Panc1 (cell line): ENCODE data around the gene EVL. TPM values are rescaled to one million over a fixed set of nuclear protein-coding genes. Genes with fewer than 3 reads are reported as not detected.
A peak's percentile ranks its signal among the peaks of the same experiment; 100 is the strongest.

Experiments used
- ATAC-seq: fragments of 200-7000 bp; cut with Tn5 transposase; 2 replicates; pipeline ENCODE4 v1.9.1; 2020; ENCODE audit warnings: mild to moderate bottlenecking, moderate library complexity
- BruUV-seq: library from RNA; stranded (reverse); fragments of 400-500 nt; replicated peaks from 2 replicates; lab custom pipeline; 2021; lab: Mats Ljungman, UMichigan
- CTCF ChIA-PET: fragments of 300-600 bp; sonication (Branson Sonifier 250); formaldehyde crosslinking; loops from one replicate; lab custom pipeline; 2022; ENCODE audit warnings: antibody characterized with exemption; lab: Charles Lee
- POLR2A ChIA-PET: fragments of 300-600 bp; sonication (Branson Sonifier 250); formaldehyde crosslinking; loops from one replicate; lab custom pipeline; 2022; ENCODE audit warnings: antibody characterized with exemption; lab: Charles Lee
- DNase-seq: peaks from one replicate; pipeline ENCODE4 v3.0.0-alpha.2; 2010; ENCODE audit warnings: low read depth, low spot score
- H3K27ac ChIP-seq: 2 replicates; pipeline ENCODE4 v1.5.1; 2011; ENCODE audit warnings: mild to moderate bottlenecking, low read length, inconsistent platforms
- H3K27me3 ChIP-seq: fragments of 200-500 bp; sonication (Bioruptor generic); 2 replicates; pipeline ENCODE4 v1.6.0; 2014; ENCODE audit warnings: low read length, inconsistent platforms; ENCODE audit not compliant: control insufficient read depth, insufficient read depth
- H3K36me3 ChIP-seq: fragments of 200-500 bp; sonication (Bioruptor generic); 2 replicates; pipeline ENCODE4 v1.5.1; 2014; ENCODE audit warnings: inconsistent platforms, mild to moderate bottlenecking, low read length, moderate library complexity; ENCODE audit not compliant: control insufficient read depth, insufficient read depth
- H3K4me1 ChIP-seq: 2 replicates; pipeline ENCODE4 v1.5.1; 2011; ENCODE audit warnings: inconsistent platforms, mild to moderate bottlenecking, low read length, moderate library complexity; ENCODE audit not compliant: control insufficient read depth, insufficient read depth
- H3K4me3 ChIP-seq, 2 experiments: 2 replicates each; pipeline ENCODE4 v1.5.1; 2011 to 2012; ENCODE audit warnings: low read depth in 2 of 2, low read length in 2 of 2, mild to moderate bottlenecking in 2 of 2, inconsistent platforms in 1 of 2, moderate library complexity in 1 of 2
- H3K9me3 ChIP-seq: fragments of 200-500 bp; sonication (Bioruptor generic); 2 replicates; pipeline ENCODE4 v1.5.1; 2014; ENCODE audit warnings: low read depth, mild to moderate bottlenecking, inconsistent platforms, low read length, moderate library complexity; ENCODE audit not compliant: control insufficient read depth, insufficient read depth
- POLR2AphosphoS5 ChIP-seq: IDR thresholded peaks from 2 replicates; pipeline ENCODE4 v1.6.1; 2012; ENCODE audit warnings: mild to moderate bottlenecking, low read depth, low read length, moderate library complexity
- SIN3A ChIP-seq: IDR thresholded peaks from 2 replicates; pipeline ENCODE4 v1.6.1; 2012; ENCODE audit warnings: low read depth, mild to moderate bottlenecking, low read length, moderate library complexity, borderline replicate concordance; ENCODE audit not compliant: insufficient read depth
- TCF7L2 ChIP-seq: IDR thresholded peaks from 2 replicates; pipeline ENCODE4 v1.6.1; 2011; ENCODE audit warnings: mild to moderate bottlenecking, low read depth, low read length, inconsistent platforms
- in situ Hi-C: cut with HindIII; loops from 2 replicates; pipeline ENCODE4 v1.10.0; 2016; ENCODE audit warnings: low sequenced_read_pairs, low pct_unique_long_range_greater_than_20kb
- intact Hi-C: fragments of 100-400 bp; cut with micrococcal nuclease; formaldehyde crosslinking; loops from one replicate; pipeline ENCODE4 v1.10.0; 2022; ENCODE audit not compliant: unreplicated experiment
- total RNA-seq: library from RNA; stranded (reverse); gene quantifications from one replicate; pipeline ENCODE4 v1.2.1, GENCODE V29; 2021; ENCODE audit not compliant: unreplicated experiment
- TF ChIP-seq, protein P1 (sequence below): fragments of 450-650 bp; IDR thresholded peaks from 2 replicates; pipeline ENCODE4 v1.5.1; 2017; ENCODE audit warnings: mild to moderate bottlenecking
- TF ChIP-seq, protein P2 (sequence below), 2 experiments: IDR thresholded peaks; 2 replicates each; pipeline ENCODE4 v1.6.1; 2011 to 2012; ENCODE audit warnings: low read depth in 2 of 2, control low read depth in 1 of 2, low read length in 1 of 2, mild to moderate bottlenecking in 1 of 2, moderate library complexity in 1 of 2; ENCODE audit not compliant: insufficient read depth in 1 of 2

Gene EVL
- total RNA-seq, 1 experiment from 2014 or later: 38.3 TPM

DNA sequence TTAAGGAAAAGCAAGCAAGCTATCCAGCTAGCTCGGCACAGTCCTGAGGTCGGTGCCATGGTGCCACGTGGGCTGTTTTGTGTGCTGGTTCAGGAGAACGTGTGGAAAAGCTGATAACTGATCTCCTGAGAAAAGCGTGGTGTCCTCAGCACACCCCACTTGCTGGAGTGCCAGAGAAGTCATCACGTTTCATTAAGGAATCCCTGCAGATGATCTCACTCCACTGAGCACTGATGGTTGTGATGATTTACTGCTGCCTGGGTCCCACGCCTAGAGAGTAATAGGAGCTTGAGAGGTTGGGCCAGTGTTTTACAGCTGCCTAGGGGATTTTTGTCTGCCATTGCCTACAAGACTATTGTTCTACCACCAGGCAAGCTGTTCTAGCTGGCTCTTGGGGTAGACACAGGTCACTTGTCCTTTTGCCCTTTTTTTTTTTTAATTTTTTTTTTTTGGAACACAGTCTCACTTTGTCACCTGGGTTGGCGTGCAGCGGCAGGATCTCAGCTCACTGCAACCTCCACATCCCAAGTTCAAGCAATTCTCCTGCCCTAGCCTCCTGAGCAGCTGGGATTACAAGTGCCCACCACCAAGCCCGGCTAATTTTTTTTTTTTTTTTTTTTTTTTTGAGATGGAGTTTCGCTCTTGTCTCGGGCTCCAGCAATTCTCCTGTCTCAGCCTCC lies 42.3 kb upstream of the EVL start:
- no TSS peak for BruUV-seq
- no peak overlapping the region for H3K4me3 ChIP-seq
- DNase-seq (no peak), ATAC-seq (no peak)
- no peak for TF ChIP-seq TCF7L2
- H3K4me1 ChIP-seq: peaks cover 23% of the 10 kb centered on the region
- no peaks in the 10 kb centered on the region for H3K9me3 ChIP-seq
- in situ Hi-C loops (no loop called here), intact Hi-C loops (no loop called here)
- ChIA-PET CTCF (interaction anchor here (0.6 to 0.7 kb wide), 3 partner anchors 223 to 750 kb away, joined by 3 to 7 read pairs (median 3); no protein-coding TSS in a partner anchor), POLR2A (interaction anchor here (0.5 kb wide), 1 partner anchor 269 kb away, joined by 3 read pairs; no protein-coding TSS in a partner anchor)
- no peaks in the 10 kb centered on the region for H3K36me3 ChIP-seq
- H3K27ac ChIP-seq: no peak overlapping the region
- H3K27me3 ChIP-seq: no peaks in the 10 kb centered on the region

DNA sequence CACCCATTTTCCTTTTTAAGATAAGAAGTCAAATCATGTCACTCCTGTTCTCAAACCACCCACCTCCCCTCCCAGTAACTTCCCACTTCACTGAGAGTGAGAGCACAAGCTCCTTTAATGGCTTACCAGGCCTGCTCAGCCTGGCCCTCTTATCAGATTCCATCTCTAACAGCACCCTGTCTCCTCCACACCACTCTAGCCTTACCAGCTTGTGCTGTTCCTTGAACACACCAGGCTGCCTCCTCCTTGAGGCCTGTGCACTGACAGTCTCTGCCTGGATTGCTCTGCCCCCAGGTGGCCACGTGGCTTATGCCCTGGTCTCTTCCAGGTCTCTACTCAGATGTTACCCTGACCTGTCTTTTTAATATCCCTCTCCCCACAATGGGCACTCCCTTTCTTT lies 40.1 kb upstream of the EVL start:
- no peaks in the 10 kb centered on the region for H3K27me3 ChIP-seq
- no peak overlapping the region for H3K27ac ChIP-seq
- in situ Hi-C loops: no loop called here
- ATAC-seq: peak; percentile 94
- intact Hi-C loops: no loop called here
- DNase-seq: no peak
- peaks cover 13% of the 10 kb centered on the region for H3K4me1 ChIP-seq
- no TSS peak for BruUV-seq
- H3K9me3 ChIP-seq: no peaks in the 10 kb centered on the region
- no peak for TF ChIP-seq TCF7L2
- TF ChIP-seq, protein P1, sequence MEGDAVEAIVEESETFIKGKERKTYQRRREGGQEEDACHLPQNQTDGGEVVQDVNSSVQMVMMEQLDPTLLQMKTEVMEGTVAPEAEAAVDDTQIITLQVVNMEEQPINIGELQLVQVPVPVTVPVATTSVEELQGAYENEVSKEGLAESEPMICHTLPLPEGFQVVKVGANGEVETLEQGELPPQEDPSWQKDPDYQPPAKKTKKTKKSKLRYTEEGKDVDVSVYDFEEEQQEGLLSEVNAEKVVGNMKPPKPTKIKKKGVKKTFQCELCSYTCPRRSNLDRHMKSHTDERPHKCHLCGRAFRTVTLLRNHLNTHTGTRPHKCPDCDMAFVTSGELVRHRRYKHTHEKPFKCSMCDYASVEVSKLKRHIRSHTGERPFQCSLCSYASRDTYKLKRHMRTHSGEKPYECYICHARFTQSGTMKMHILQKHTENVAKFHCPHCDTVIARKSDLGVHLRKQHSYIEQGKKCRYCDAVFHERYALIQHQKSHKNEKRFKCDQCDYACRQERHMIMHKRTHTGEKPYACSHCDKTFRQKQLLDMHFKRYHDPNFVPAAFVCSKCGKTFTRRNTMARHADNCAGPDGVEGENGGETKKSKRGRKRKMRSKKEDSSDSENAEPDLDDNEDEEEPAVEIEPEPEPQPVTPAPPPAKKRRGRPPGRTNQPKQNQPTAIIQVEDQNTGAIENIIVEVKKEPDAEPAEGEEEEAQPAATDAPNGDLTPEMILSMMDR: peak; percentile 65
- ChIA-PET CTCF (interaction anchor here (0.5 to 1.3 kb wide), 3 partner anchors 38 to 650 kb away, joined by 3 to 7 read pairs (median 4); no protein-coding TSS in a partner anchor), POLR2A (interaction anchor here (0.5 kb wide), 1 partner anchor 289 kb away, joined by 12 read pairs; no protein-coding TSS in a partner anchor)
- no peak overlapping the region for H3K4me3 ChIP-seq
- H3K36me3 ChIP-seq: no peaks in the 10 kb centered on the region

DNA sequence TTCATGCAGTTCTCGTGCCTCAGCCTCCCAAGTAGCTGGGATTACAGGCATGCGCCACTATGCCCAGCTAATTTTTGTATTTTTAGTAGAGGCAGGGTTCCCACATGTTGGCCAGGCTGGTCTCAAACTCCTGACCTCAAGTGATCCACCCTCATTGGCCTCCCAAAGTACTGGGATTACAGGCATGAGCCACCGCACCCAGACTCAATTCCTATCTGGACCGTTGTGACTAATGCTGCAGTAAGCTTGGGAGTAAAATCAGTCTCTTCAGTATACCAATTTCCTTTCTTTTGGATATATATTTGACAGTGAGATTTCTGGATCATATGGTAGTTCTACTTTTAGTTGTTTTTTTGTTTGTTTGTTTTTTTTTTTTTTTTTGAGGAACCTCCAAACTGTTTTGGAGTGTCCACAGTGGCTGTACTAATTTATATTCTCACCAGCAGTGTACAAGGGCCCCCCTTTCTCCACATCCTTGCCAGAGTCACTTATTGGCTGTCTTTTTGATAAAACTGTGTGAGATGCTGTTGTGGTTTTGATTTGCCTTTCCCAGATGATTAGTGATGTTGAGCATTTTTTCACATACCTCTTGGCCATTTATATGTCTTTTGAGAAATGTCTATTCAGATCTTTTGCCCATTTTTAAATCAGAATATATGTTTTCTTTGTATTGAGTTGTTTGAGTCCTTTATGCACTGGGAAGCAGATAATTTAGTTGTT lies 37.3 kb upstream of the EVL start:
- TF ChIP-seq, protein P1: no peak
- TF ChIP-seq TCF7L2 (no peak), SIN3A (no peak), POLR2AphosphoS5 (no peak)
- TF ChIP-seq, protein P2, sequence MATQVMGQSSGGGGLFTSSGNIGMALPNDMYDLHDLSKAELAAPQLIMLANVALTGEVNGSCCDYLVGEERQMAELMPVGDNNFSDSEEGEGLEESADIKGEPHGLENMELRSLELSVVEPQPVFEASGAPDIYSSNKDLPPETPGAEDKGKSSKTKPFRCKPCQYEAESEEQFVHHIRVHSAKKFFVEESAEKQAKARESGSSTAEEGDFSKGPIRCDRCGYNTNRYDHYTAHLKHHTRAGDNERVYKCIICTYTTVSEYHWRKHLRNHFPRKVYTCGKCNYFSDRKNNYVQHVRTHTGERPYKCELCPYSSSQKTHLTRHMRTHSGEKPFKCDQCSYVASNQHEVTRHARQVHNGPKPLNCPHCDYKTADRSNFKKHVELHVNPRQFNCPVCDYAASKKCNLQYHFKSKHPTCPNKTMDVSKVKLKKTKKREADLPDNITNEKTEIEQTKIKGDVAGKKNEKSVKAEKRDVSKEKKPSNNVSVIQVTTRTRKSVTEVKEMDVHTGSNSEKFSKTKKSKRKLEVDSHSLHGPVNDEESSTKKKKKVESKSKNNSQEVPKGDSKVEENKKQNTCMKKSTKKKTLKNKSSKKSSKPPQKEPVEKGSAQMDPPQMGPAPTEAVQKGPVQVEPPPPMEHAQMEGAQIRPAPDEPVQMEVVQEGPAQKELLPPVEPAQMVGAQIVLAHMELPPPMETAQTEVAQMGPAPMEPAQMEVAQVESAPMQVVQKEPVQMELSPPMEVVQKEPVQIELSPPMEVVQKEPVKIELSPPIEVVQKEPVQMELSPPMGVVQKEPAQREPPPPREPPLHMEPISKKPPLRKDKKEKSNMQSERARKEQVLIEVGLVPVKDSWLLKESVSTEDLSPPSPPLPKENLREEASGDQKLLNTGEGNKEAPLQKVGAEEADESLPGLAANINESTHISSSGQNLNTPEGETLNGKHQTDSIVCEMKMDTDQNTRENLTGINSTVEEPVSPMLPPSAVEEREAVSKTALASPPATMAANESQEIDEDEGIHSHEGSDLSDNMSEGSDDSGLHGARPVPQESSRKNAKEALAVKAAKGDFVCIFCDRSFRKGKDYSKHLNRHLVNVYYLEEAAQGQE (IDR thresholded peaks at IDR 0.05; ENCODE audit: insufficient read depth in 1 of 2, low read depth in 2 of 2, low read length in 1 of 2): no peak
- ATAC-seq (no peak), DNase-seq (no peak)
- intact Hi-C loops (no loop called here), in situ Hi-C loops (no loop called here)
- Histone ChIP-seq H3K27me3 (no peaks in the 10 kb centered on the region), H3K4me3 (no peak overlapping the region), H3K36me3 (no peaks in the 10 kb centered on the region), H3K9me3 (no peaks in the 10 kb centered on the region), H3K4me1 (peaks cover 37% of the 10 kb centered on the region), H3K27ac (no peak overlapping the region)
- ChIA-PET CTCF (no interaction called here), POLR2A (no interaction called here)
- no TSS peak for BruUV-seq
